ENCODE results near the gene TMEM200A.

GRCh38 chr6:130407032-130407431, 41.2 kb downstream of the TMEM200A start:
- TF ChIP-seq CTCF (IDR thresholded peaks at IDR 0.05; ENCODE audit: insufficient read depth, low read length, poor library complexity, severe bottlenecking) (no peak), EZH2phosphoT487 (conservative IDR thresholded peaks at IDR 0.05; ENCODE audit: low read length) (no peak)
